HG02798 (cell line): ENCODE results near the gene PCBD2.
"Not testable (repeated sequence)": the region's sequence is repeated elsewhere in the genome, so short reads cannot be mapped to it uniquely, and the experiment has no call there.

Experiments used
- ATAC-seq: cut with Tn5 transposase; IDR thresholded peaks from one replicate; pipeline ENCODE4 v1.9.1; 2021; ENCODE audit warnings: mild to moderate bottlenecking; ENCODE audit not compliant: unreplicated experiment, poor library complexity

The PCBD2 gene

GRCh38 chr5:134949316-134949715, 44.4 kb downstream of the PCBD2 start:
- ATAC-seq, result no peak

DNA sequence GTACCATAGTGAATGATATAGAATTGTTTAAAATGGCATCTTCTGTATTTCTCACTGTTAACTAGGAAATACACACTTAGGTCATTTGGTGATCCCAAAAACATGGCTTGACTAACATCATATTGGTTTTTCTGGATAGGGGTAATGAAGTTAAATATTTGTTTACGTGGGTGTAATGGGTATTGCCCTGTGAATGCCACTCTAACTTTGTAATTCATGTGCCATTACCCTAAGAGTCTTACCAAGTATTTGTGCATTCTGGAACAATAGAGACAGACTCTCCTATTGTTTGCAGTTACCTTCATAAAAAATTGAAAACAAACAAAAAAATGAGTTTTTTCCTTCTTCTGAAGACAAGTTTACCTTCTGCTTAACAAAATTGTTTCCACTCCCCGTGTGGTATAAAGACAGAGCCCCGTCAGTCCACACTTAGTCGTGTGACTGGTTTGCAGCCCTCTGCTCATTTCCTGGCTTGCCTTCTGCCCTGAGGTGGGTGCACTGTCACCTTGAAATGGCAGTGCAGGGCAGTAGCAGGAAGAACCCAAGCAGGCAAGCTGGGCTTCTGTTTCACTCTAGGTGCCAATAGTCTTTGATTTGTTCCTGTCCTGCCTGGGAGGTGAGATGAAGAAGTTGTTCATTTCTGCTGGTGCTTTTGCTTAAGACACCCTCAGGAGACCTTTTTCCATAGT, 53.1 kb downstream of the PCBD2 start:
- ATAC-seq, result no peak

- no peak for ATAC-seq
Observed at GRCh38 chr5:134958755-134959154, 53.8 kb downstream of the PCBD2 start.

DNA sequence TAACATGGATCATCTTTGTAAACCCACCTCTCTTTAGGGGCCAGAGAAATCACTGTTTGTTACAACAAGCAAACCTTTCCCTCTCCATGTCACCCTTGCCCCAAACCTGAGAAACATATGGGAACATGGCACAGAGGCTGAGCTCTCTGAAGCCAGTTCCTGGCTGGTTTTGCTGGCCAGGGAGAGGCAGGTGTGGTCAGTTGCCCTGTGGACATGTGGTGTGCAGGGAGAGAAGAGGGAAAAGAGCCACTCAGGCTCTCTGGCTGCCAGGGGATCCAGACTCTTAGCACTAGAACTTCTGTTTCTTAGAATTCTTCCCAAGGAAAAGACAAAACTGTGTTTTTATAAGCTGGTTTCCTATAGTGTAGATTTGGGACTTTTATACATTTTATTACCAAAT, 58.2 kb downstream of the PCBD2 start:
- ATAC-seq, result no peak

- no peak for ATAC-seq
Observed at GRCh38 chr5:134964359-134965270, 59.7 kb downstream of the PCBD2 start.

DNA sequence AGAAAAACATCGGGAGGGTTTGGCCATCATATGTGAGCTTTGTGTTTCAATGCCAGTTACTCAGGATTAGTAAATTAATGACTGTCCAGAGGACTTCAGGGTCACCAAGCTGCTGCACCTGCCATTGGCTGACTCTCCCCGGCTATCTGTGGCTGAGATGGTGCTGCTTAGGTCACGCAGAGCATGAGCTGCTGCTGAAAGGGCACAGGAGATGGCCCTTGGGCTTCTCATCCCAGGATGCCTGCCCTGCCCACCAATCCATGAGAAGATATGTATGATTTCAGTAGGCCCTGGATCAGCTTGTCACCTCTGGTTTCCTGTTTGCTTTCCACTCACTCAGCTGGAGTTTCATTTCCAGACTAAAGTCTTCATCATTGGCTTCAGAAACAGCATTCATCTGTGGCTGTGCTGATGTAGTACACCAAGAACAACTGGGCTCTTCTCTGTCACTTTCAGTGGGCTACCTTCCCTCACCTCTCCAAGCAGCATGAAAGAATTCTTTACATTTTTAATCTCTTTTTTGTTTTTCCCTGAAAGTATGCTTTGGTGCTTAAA, 60.4 kb downstream of the PCBD2 start:
- ATAC-seq, result no peak

- ATAC-seq, result no peak
Observed at GRCh38 chr5:134967607-134968006, 62.7 kb downstream of the PCBD2 start, which contains the start of gene CATSPER3. Gene CATSPER3, plus strand, starts transcription at chr5:134967907. Its CDS starts 85 bp downstream, at chr5:134967992.

- ATAC-seq, result no peak
Observed at GRCh38 chr5:134968055-134968454, 63.1 kb downstream of the PCBD2 start.

- no peak for ATAC-seq
Observed at GRCh38 chr5:134969166-134969565, 64.2 kb downstream of the PCBD2 start.

GRCh38 chr5:134975078-134975715, 70.3 kb downstream of the PCBD2 start:
- no peak for ATAC-seq

DNA sequence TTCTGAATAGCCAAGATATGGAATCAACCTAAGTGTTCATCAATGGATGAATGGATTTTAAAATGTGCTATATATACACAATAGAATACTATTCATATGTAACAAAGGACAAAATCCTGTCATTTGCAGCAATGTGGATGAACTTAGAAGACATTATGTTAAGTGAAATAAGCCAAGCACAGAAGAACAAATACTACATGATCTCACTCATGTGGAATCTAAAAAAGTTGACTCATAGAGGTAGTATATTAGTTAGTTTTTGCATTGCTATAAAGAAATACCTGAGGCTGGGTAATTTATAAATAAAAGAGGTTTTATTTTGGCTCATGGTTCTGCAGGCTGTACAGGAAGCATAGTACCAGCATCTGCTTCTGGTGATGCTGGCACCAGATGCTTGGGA, 70.9 kb downstream of the PCBD2 start:
- no peak for ATAC-seq

DNA sequence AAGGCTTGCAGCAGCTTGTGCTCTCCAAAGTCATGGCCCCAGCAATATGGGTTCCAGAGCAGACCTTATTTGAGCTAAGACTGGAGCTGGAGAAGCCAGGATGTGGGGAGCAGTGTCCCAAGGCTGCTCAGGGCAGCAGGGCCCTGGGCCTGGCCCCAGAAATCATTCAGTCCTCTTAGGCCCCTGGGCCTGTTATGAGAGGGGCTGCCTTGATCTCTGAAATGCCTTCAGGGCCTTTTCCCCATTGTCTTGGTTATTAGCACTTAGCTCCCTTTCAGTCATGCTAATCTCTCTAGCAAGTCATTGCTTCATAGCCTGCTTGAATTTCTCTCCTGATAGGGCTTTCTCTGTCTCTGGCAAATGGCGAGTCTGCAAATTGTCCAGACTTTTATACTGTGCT, 71.9 kb downstream of the PCBD2 start:
- ATAC-seq, result no peak

- ATAC-seq, result no peak
Observed at GRCh38 chr5:134979416-134979815, 74.5 kb downstream of the PCBD2 start.

DNA sequence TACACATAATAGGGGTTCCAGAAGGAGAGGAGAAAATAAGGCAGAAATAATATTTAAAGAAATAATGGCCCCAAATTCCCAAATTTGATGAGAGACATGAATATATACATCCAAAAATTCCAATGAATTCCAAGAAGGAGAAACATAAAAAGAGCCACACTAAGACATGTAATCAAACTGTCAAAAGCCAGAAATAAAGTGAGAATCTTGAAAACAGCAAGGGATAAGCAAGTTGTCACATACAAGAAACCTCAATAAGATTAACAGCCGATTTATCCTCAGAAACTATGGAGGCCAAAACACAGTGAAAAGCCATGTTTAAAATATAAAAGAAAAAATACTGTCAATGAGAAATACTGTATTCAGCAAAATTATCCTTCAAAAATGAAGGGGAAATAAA, 77.3 kb downstream of the PCBD2 start:
- ATAC-seq, result no peak

GRCh38 chr5:134989266-134989830, 84.4 kb downstream of the PCBD2 start:
- no peak for ATAC-seq

GRCh38 chr5:134990183-134990582, 85.3 kb downstream of the PCBD2 start:
- ATAC-seq, result not testable (repeated sequence)

GRCh38 chr5:134992148-134992547, 87.2 kb downstream of the PCBD2 start:
- no peak for ATAC-seq

DNA sequence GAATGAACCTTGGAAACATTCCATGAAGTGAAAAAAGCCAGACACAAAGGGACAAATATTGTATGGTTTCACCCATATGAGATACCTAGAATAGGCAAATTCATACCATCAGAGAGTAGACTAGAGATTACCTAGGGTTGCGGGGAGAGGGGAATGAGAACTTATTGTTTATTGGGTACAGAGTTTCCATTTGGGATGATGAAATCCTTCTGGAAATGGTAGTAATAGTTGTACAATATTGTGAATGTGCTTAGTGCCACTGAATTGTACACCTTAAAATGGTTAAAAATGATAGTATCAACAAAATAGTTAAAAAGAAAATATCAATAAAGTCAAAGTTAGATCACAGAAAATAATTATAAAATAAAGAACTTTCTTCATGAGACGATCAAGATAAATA, 88.2 kb downstream of the PCBD2 start:
- no peak for ATAC-seq

DNA sequence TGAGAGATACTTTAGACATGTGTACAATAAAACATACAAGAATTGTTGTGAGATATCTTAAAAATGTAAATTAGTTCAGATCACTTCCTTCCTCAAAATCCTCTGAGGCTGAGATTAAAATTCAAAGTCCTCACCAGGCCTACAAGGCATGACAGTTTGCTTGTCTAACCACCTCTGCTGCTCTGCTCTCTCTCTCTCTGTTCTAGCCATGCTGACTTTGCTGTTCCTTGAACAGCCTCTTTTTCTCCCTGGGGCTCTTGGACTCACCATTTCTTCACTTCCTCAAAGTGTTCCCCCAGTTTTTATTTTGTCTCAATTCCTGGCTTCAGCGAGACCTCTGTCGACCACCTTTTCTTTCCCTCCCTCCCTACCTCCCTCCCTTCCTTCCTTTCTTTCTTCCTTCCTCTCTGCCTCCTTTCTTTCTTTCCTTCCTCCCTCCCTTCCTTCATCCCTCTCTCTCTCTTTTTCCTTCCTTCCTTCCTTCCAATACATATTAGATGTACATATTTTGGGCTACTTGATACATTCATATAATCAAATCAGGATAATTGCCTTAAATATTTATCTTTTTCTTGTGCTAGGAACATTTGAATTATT, 89.7 kb downstream of the PCBD2 start:
- no peak for ATAC-seq

- no peak for ATAC-seq
Observed at GRCh38 chr5:134995850-134996402, 91.0 kb downstream of the PCBD2 start.
